HPDE6-E6E7 (cell line): ENCODE measurements around the gene CECR2.

Experiments used
- DNase-seq: peaks from one replicate; pipeline ENCODE4 v3.0.0; 2011; ENCODE audit warnings: missing footprints; ENCODE audit errors: extremely low spot score

Gene CECR2

DNA sequence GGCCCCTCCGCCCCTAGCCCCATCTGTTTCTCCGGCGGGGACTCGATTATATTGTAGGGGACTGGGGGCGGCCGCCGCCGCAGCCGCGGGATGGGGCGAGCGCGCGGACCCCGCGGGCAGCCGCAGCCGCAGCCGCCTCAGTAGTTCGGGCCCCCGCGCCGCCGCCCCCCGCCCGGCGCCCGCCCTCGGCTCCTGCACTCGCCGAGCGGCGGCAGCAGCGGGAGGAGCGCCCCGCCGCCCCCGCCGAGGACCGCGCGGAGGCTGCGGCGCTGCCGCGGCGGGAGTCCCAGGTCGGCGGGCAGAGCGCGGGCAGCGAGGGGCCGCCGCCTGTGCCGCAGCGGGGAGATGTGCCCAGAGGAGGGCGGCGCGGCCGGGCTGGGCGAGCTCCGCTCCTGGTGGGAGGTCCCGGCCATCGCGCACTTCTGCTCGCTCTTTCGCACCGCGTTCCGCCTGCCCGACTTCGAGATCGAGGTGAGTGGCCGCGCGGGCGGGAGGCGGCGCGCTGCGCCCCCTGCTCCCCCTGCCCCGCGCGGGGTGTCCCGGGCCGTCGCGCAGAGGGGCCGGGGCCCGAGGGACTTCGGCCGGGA is at the start of gene CECR2:
TSS of gene CECR2 (plus strand) at position 22 of the 587 bp plus-strand sequence. CDS start at position 346, 324 bp downstream.
- DNase-seq, result no peak

DNA sequence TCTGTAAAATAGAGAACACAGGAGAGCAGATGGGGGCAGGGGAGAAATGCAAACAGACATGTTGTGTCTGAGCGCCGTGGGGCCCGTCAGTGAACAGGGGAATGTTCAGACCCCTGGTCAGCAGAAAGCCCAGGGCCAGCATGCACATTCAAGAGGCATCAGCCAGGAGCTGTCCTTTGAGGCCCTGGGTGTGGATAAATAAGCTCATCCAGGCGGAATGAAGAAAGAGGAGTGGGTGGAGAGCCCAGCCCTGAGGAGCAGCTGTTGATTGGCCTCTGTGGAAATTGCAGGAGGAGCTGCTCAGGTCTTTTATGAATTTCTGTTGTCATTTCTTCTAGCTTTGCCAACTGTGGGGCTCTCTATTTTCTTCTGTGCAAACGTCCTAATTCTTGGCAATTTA is 49.7 kb upstream of the CECR2 start:
- DNase-seq, result no peak

DNA sequence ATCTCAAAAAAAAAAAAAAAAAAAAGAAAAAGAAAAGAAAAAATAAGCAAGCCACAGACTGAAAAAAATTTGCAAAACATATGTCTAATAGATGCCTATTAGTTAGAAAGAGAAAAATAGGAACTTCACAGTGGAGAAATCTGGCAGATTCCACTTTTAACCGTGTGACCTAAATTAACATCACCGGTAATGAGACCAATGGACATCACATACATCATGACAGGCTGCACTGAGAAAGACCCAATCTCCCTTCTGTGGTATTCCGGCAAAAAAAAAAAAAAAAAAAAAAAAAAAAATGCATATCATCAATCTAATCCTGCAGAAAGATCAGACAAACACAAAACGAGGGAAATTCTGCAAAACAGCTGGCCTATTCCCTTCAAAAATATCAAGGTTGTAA is 46.7 kb upstream of the CECR2 start:
- DNase-seq, result no peak

DNA sequence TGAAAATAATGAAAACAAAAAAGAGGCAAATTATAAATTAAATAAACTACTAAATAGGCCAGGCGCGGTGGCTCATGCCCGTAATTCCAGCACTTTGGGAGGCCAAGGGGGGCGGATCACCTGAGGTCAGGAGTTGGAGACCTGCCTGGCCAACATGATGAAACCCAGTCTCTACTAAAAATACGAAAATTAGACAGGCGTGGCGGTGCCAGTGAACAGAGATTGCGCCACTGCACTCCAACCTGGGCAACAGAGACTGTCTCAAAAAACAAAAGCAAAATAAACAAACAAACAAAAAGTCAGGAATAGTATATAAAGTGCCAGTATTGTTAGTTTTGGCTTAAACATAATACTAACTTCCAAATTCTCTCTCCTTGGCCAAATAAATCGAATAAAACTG is 37.6 kb upstream of the CECR2 start:
- DNase-seq, result no peak

GRCh38 chr22:17332109-17332800 is 37.0 kb upstream of the CECR2 start:
- no peak for DNase-seq

DNA sequence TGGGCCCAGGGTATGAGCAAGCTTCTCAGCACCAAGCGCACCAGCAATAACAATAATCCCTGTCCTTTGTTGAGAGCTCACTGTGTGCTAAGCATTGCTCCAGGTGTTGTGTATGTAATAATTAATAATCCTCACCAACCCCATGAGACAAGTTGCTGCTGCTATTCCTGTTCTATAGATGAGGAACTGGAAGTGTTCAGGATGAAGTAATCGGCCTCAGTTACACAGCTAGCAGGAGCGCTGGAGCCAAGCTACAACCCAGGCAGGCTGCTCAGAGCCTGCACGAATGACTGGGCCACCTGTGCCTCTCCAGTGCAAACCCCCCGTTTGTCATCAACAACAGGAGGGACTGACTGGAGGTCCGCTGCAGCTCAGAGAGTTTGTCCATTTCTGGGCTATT is 35.2 kb upstream of the CECR2 start:
- DNase-seq, result no peak

DNA sequence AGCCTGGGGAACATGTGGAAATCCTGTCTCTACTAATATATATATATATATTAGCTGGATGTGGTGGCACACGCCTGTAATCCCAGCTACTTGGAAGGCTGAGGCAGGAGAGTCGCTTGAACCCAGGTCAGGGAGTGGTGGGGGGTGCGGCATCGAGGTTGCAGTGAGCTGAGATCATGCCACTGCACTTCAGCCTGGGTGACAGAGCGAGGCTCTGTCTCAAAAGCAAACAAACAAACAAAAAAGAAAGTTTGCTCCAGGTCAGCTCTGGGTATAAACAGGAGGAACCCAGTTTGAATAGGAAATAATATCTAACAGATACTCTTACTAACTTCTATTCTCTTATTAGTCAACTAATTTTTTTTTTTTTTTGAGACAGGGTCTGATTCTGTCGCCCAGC is 34.3 kb upstream of the CECR2 start:
- no peak for DNase-seq

- DNase-seq, result no peak
Measured at GRCh38 chr22:17336061-17336460, 33.2 kb upstream of the CECR2 start.

DNA sequence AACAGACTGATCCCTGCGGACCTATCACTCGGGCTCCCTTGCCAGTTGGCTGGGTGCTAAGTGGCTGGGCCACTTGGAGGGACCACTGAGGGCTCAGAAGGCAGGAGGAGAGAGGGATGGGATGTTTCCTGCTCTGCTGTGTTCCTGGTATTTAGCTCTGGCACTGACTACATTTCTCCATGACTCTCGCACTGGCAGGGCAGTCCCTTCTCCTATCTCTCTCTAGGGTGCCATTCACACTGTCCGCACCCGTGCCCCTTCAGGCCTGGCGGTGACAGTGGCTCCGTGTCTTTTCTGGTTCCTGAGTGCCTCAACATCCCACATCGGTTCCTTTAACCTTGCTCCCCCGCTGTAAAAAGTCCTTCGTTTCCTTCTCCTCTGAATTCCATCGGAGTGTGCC is 31.6 kb upstream of the CECR2 start:
- no peak for DNase-seq

DNA sequence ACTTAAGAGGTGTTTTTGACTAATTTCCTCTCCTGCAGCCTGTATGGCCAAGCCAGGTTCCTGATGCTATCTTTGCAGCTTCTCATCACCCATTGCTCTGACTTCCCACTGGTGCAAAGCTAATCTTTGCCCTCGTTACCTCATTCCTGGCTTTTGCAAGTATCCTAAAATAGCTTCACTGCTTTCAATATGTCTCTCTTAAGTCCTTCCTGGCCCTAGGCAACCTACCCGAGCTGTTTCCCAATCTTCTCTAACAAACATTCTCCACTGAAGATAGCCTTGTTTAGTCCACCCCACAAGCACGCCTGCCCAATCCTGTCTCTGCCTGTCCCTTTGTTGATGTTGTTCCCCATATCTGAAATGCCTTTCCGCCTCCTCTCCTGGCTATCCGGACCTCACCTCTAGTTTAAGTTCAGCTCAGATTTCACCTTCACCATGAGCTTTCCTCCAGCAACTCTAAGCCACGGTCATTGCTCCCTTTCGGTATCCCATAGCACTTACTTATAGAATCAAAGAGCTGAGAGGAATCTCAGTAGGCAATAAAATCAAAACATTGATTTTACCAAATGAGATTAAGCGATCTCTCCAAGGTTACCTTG is 30.1 kb upstream of the CECR2 start:
- DNase-seq, result no peak

- no peak for DNase-seq
Measured at GRCh38 chr22:17342361-17342760, 26.9 kb upstream of the CECR2 start.

DNA sequence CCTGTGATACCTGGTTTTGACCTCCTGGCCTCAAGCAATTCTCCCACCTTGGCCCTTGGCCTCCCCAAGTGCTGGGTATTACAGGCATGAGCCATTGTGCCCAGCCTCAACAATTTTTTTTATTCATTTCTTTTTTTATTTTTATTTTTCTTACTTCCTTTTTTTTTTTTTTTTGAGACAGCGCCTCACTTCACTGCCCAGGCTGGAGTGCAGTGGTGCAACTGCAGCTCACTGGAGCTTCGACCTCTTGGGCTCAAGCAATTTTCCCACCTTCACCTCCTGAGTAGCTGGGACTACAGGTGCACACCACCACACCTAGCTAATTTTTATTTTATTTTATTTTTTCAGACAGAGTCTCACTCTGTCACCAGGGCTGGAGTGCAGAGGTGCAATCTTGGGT is 25.5 kb upstream of the CECR2 start:
- no peak for DNase-seq

GRCh38 chr22:17346578-17346977 is 22.7 kb upstream of the CECR2 start:
- no peak for DNase-seq

DNA sequence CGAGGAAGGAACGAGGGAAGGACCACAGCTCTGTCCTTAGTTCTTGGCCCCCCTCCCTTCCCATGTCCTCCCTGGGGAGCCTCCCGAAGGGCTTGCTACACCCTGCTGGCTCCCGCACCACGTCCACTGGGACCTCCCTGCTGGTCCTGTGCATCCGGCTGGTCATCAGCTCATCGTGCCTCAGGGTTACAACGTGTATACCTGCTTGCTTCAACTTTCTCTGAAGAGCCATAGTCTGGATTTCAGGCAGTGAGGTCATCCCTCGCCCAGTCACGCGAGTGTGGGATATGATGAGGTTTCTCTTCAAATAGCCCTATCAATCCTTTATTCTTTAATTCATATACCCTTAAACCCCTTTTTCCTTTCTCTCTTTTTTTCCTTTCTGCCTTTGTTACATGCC is 21.5 kb upstream of the CECR2 start:
- no peak for DNase-seq

DNA sequence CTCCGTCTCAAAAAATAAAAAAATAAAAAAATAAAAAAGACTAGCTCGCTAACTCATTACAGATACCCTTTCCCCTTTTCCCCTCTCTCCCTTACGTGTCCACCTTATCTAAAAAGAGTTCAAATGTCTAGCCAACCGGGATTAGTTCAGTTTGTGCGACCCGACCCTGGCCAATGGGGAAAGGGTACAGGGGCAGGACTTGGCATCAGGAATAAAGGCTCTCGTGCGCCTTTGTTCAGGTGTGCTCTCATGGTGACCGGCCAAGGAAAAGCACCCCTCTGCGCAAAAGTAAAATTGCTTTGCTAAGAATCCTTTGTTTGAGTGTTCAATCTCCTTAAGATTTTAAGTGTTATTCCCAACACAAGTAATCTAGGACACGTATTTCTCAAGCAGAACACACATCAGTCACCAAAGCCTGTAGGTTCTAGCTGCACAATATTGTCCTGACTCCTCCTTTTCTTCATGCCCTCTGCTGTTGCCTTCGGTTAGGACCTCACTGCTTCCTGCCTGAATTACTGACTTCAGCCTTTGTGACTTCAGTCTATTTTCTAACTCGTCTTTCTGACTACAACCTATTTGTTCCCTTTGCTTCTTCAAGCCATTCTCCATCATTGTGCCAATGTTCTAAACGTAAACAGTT is 20.7 kb upstream of the CECR2 start:
- DNase-seq, result no peak

GRCh38 chr22:17349172-17349571 is 20.1 kb upstream of the CECR2 start:
- no peak for DNase-seq

DNA sequence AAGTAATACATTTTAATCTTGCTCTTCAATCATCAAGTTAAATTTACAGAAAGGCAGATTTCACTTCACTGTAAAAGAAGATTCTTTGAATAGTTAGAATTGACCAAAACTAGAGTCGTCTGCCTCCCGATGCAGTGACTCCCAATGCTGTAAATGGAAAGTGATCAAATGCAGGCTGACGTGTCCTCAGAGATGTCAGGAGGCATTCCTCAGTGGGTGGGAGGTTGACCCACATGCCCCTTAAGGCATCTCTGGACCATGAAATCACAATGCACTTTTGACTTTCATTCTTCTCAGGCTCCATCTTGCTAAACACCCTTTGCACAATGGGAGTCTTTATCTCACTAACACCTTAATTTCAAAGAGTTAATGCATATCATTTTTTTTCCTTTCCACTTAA is 19.0 kb upstream of the CECR2 start:
- DNase-seq, result no peak

DNA sequence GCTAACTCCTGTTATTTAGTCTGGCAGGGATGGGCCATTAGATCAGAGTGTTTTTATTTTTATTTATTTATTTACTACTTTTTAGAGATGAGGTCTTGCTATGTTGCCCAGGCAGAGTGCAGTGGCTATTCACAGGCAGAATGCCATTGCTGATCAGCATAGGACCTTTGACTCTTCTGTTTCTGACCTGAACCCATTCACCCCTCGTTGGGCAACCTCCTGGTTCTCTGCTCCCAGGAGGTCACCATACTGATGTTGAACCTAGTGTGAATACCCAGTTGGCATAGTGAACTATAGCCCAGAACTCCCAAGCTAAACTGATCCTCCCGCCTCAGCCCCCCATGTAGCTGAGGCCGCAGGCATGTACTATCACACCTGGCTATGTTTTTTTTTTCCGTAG is 16.5 kb upstream of the CECR2 start:
- no peak for DNase-seq

DNA sequence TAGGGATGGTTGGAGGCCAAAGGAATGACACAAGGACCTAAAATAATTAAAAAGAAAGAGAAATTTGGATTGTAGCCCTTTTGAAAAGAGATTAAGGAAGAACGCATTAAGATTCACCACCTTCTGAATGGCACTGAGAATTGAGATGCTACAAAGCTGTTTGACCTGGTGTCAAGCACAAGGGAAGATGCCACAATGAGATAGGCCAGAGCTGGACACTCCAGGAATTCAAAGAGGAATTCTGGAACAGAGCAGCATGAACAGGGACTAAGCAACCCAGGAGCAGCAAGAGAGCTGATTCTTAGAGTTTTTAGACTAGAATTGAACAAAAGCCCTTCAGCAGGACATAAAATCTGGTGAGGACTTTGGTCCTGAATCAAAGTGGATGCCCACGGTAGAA is 11.6 kb upstream of the CECR2 start:
- no peak for DNase-seq

GRCh38 chr22:17358415-17358814 is 10.8 kb upstream of the CECR2 start:
- DNase-seq, result no peak

DNA sequence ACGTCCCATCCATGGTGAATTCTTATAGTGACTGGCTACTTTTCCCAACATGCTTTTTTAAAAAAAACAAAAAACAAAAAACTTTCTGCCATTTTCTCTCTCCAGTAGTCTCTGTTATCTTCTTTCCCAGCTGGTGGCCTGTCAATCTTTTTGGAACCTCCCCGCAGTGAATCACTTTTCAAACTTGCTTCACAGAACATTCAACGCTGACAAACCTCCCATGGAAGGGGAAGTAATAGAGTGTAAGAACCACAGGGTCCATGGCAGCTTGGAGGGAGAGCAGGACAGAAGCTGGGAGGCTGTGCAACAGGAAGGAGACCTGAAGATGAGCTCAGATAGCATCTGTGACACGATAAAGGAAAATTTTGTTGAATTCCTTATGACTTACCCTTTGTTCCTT is 9.8 kb upstream of the CECR2 start:
- no peak for DNase-seq

- DNase-seq, result no peak
Measured at GRCh38 chr22:17366329-17366728, 2.9 kb upstream of the CECR2 start.

DNA sequence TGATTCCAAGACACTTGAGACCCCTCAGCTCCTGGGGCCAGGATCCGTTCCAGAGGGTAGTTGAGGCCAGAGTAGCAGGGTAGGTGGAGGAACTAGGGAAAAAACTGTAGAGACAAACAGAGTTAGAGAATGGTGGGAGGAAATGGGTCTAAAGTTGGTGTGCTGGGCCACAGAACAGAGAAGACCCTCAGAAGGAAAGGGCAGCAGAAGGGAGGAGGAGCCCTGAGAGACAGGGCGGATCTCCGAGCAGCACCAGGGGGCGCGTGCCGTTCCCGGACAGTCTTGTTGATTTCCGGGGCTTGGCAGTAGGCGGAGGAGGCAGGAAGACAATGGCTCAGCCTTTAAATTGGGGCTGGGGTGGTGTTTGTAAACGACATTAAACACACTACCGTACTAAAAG is 2.4 kb upstream of the CECR2 start:
- no peak for DNase-seq
